HepG2 (cell line): ENCODE measurements around the gene ATP11A. TPM values are rescaled to one million over a fixed set of nuclear protein-coding genes. Genes with fewer than 3 reads are reported as not detected.
A peak's percentile ranks its signal among the peaks of the same experiment; 100 is the strongest.

Experiments used
- CBX5 ChIP-seq: sonication (generic); formaldehyde crosslinking; IDR thresholded peaks from 2 replicates; pipeline ENCODE4 v1.4.0; 2020; ENCODE audit warnings: missing genetic modification reagents, borderline replicate concordance
- FOXA1 ChIP-seq, 2 experiments: fragments of 450-650 bp in 1 of 2; sonication (generic) in 1 of 2; formaldehyde crosslinking in 1 of 2; IDR thresholded peaks; 2 replicates each; pipeline versions ENCODE4 v1.4.0 to v1.6.1; 2016 to 2020; ENCODE audit warnings: missing genetic modification reagents in 1 of 2
- GRHL1 ChIP-seq: sonication (generic); formaldehyde crosslinking; conservative IDR thresholded peaks from 2 replicates; pipeline ENCODE4 v1.8.0; 2022; ENCODE audit warnings: missing genetic modification reagents
- NFYC ChIP-seq: IDR thresholded peaks from 2 replicates; pipeline ENCODE4 v1.6.1; 2016; ENCODE audit warnings: missing genetic modification reagents, missing compliant biosample characterization
- TIGD3 ChIP-seq: sonication (generic); formaldehyde crosslinking; IDR thresholded peaks from 2 replicates; pipeline ENCODE4 v1.5.1; 2020; ENCODE audit warnings: mild to moderate bottlenecking, missing genetic modification reagents, borderline replicate concordance
- ZNF232 ChIP-seq: sonication (generic); formaldehyde crosslinking; IDR thresholded peaks from 2 replicates; pipeline ENCODE4 v1.4.0; 2020; ENCODE audit warnings: missing genetic modification reagents, borderline replicate concordance
- ZNF318 ChIP-seq: sonication (generic); formaldehyde crosslinking; IDR thresholded peaks from 2 replicates; pipeline ENCODE4 v1.4.0; 2020; ENCODE audit warnings: mild to moderate bottlenecking, missing genetic modification reagents
- ZNF44 ChIP-seq: sonication (generic); formaldehyde crosslinking; IDR thresholded peaks from 2 replicates; pipeline ENCODE4 v1.5.1; 2020; ENCODE audit warnings: mild to moderate bottlenecking, missing genetic modification reagents
- ZNF749 ChIP-seq: sonication (generic); formaldehyde crosslinking; IDR thresholded peaks from 2 replicates; pipeline ENCODE4 v1.8.0; 2022; ENCODE audit warnings: mild to moderate bottlenecking, missing genetic modification reagents, moderate library complexity, borderline replicate concordance
- polyA plus RNA-seq, 8 experiments: library from polyadenylated mRNA; depleted of rRNA in 3 of 8; stranded (reverse) in 7 of 8; unstranded in 1 of 8; fragments of >200 nt; fragmentation: Illumina TruSeq in 4 of 8; extraction: Trizol in 4 of 8; gene quantifications; 2 replicates each; pipeline versions ENCODE4 v1.2.1 to v1.2.3, GENCODE V29; 2011 to 2016; ENCODE audit warnings: low read depth in 4 of 8, missing spikeins in 1 of 8, mixed read lengths in 1 of 8; ENCODE audit not compliant: insufficient read depth in 1 of 8
- total RNA-seq, 5 experiments: library from RNA; depleted of rRNA; stranded (reverse); fragments of >200 nt; fragmentation: Illumina TruSeq; extraction: Trizol; gene quantifications; 2 replicates each; pipeline ENCODE4 v1.2.3, GENCODE V29; 2016; ENCODE audit warnings: low read depth in 1 of 5
- TF ChIP-seq, protein P1 (sequence below), 2 experiments: sonication (generic) in 1 of 2; formaldehyde crosslinking in 1 of 2; IDR thresholded peaks; 2 replicates each; pipeline versions ENCODE4 v1.4.0 to v1.6.1; 2018 to 2020; ENCODE audit warnings: missing genetic modification reagents in 2 of 2, borderline replicate concordance in 1 of 2, low read depth in 1 of 2, mild to moderate bottlenecking in 1 of 2, missing biosample characterization in 1 of 2
- TF ChIP-seq, protein P2 (sequence below): sonication (generic); formaldehyde crosslinking; IDR thresholded peaks from 2 replicates; pipeline ENCODE4 v1.5.1; 2020; ENCODE audit warnings: missing genetic modification reagents, mild to moderate bottlenecking, borderline replicate concordance

The ATP11A gene
- total and polyA plus RNA-seq, 2 of the 13 experiments (the other 11 are each of a cell fraction or from before 2014, with no cell fraction given): 18.4 to 20.1 TPM

DNA sequence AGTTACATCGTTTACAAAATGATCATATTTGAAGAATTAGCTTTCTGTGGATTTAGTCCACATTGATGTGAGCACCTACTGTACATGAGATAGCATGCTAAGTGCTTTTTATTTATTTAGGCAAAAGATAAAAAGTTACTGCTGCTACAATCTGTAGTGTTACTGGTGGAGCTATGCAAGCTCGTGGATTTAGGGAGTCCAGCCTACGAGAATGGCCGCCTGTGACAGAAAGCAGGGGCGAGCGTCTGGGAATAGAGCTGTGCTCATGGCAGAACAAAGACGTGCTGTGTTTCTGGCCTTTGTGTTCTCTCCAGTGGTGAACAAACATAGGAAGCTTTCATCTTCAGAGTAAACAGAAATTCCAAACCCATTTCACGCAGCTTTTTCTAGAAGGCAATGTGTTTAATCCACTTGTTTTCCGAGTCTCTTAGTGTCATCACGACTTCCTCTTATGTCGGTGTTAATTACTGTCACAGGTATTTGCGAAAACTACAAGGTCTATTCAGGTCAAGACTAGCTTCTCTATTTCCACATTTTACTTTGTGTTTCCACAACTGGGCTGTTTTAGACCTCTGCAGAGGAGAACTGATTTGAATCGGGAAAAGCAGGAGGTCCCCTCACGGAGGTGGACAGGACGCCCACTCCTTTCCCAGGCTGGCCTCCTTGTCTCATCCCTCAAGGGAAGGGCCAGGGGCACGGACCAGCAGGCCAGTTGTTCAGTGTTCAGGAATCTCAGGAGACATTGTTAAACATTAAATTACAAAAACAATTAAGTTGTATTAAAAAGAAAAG, 67.3 kb downstream of the ATP11A start (continued):
- TF ChIP-seq ZNF232 (CRISPR knock-in tag) (no peak), ZNF44 (CRISPR knock-in tag) (no peak), FOXA1 (IDR thresholded peaks at IDR 0.05) (peak; percentile 85), FOXA1 (CRISPR knock-in tag; IDR thresholded peaks at IDR 0.05) (peak; percentile 95), CBX5 (CRISPR knock-in tag) (no peak; the same call in 1 of the 2 replicates), ZNF318 (CRISPR knock-in tag) (no peak), ZNF749 (CRISPR knock-in tag) (0 out of 2 replicates have a peak, but pooled peaks have one; percentile 45), GRHL1 (no peak), NFYC (CRISPR knock-in tag) (no peak), TIGD3 (no peak)
- TF ChIP-seq, protein P1, sequence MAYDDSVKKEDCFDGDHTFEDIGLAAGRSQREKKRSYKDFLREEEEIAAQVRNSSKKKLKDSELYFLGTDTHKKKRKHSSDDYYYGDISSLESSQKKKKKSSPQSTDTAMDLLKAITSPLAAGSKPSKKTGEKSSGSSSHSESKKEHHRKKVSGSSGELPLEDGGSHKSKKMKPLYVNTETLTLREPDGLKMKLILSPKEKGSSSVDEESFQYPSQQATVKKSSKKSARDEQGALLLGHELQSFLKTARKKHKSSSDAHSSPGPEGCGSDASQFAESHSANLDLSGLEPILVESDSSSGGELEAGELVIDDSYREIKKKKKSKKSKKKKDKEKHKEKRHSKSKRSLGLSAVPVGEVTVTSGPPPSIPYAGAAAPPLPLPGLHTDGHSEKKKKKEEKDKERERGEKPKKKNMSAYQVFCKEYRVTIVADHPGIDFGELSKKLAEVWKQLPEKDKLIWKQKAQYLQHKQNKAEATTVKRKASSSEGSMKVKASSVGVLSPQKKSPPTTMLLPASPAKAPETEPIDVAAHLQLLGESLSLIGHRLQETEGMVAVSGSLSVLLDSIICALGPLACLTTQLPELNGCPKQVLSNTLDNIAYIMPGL (CRISPR knock-in tag; IDR thresholded peaks at IDR 0.05; ENCODE audit: borderline replicate concordance in 1 of 2, low read depth in 1 of 2): 0 out of 4 replicates have a peak, but pooled peaks have one; percentile 23 to 49
- TF ChIP-seq, protein P2, sequence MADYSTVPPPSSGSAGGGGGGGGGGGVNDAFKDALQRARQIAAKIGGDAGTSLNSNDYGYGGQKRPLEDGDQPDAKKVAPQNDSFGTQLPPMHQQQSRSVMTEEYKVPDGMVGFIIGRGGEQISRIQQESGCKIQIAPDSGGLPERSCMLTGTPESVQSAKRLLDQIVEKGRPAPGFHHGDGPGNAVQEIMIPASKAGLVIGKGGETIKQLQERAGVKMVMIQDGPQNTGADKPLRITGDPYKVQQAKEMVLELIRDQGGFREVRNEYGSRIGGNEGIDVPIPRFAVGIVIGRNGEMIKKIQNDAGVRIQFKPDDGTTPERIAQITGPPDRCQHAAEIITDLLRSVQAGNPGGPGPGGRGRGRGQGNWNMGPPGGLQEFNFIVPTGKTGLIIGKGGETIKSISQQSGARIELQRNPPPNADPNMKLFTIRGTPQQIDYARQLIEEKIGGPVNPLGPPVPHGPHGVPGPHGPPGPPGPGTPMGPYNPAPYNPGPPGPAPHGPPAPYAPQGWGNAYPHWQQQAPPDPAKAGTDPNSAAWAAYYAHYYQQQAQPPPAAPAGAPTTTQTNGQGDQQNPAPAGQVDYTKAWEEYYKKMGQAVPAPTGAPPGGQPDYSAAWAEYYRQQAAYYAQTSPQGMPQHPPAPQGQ: no peak
